HuH-7.5 (cell line): ENCODE measurements around the gene PSD2.

Source experiments
- DNase-seq: peaks from one replicate; pipeline ENCODE4 v3.0.0; 2011; ENCODE audit warnings: low spot score

The PSD2 gene

GRCh38 chr5:139856714-139857113 is 61.1 kb downstream of the PSD2 start:
- no peak for DNase-seq

- no peak for DNase-seq
Observed at GRCh38 chr5:139859013-139859412, 63.4 kb downstream of the PSD2 start.

- DNase-seq, result no peak
Observed at GRCh38 chr5:139861021-139861888, 65.6 kb downstream of the PSD2 start.

GRCh38 chr5:139861889-139862207 is 66.2 kb downstream of the PSD2 start:
- DNase-seq, result no peak

- DNase-seq, result no peak
Observed at GRCh38 chr5:139862313-139862712, 66.7 kb downstream of the PSD2 start.

GRCh38 chr5:139862803-139863202 is 67.2 kb downstream of the PSD2 start:
- DNase-seq, result no peak

GRCh38 chr5:139863361-139863760 is 67.8 kb downstream of the PSD2 start:
- no peak for DNase-seq

- DNase-seq, result peak; percentile 73
Observed at GRCh38 chr5:139863855-139864558, 68.4 kb downstream of the PSD2 start.

GRCh38 chr5:139864716-139865483 is 69.3 kb downstream of the PSD2 start:
- no peak for DNase-seq

- no peak for DNase-seq
Observed at GRCh38 chr5:139867109-139867508, 71.5 kb downstream of the PSD2 start.

- DNase-seq, result no peak
Observed at GRCh38 chr5:139867581-139867980, 72.0 kb downstream of the PSD2 start.

- no peak for DNase-seq
Observed at GRCh38 chr5:139869042-139869790, 73.6 kb downstream of the PSD2 start.

- no peak for DNase-seq
Observed at GRCh38 chr5:139870677-139871076, 75.1 kb downstream of the PSD2 start.

GRCh38 chr5:139871614-139872013 is 76.0 kb downstream of the PSD2 start:
- no peak for DNase-seq

GRCh38 chr5:139872052-139872766 is 76.6 kb downstream of the PSD2 start:
- no peak for DNase-seq

- no peak for DNase-seq
Observed at GRCh38 chr5:139872851-139873794, 77.5 kb downstream of the PSD2 start.

GRCh38 chr5:139875957-139876356 is 80.3 kb downstream of the PSD2 start:
- DNase-seq, result no peak

- no peak for DNase-seq
Observed at GRCh38 chr5:139877129-139877597, 81.6 kb downstream of the PSD2 start.

- no peak for DNase-seq
Observed at GRCh38 chr5:139878093-139878492, 82.5 kb downstream of the PSD2 start.
